ENCODE measurements around the gene RUNX2. TPM values are rescaled to one million over a fixed set of nuclear protein-coding genes. Genes with fewer than 3 reads are reported as not detected.

Gene RUNX2
- total and polyA plus RNA-seq, 2 donors (not counting 1 experiment from before 2014, with no cell fraction given), result 1.3 to 2.4 TPM

- POLR2A ChIA-PET, result no interaction called here
Observed at GRCh38 chr6:45574014-45574461, 245.9 kb downstream of the RUNX2 start.

DNA sequence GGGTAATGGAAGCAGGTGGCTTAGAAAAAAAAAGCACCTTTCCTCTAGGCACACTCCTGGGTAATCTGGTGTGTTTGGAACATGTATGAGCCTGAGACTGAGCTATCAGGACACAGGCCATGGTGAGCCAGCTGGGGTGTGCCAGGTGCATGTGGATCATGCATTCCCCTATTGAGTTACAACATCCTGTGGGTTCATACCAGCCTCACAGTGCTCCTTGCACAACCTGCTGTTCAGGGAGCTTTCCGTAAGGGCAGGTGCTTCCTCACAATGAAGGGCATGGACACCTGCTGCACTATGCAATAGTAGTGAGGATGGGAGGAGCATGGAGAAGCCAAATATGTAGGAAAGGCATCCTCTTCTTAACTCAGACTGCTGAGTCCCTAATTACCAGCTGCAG is 246.8 kb downstream of the RUNX2 start:
- H3K27ac ChIP-seq (ENCODE audit: low read length in 2 of 2), result no peak overlapping the region
- WGBS (ENCODE audit: insufficient coverage), result no CpG with 5 or more reads among the region's 1 CpG
- no peak overlapping the region for H3K9ac ChIP-seq (ENCODE audit: low read length)
- DNase-seq (no peak), ATAC-seq (ENCODE audit: low read depth) (no peak)
- no peak overlapping the region for H3K4me2 ChIP-seq (replicated peaks; ENCODE audit: low read depth, low read length, poor library complexity, severe bottlenecking)
- H3K79me2 ChIP-seq (ENCODE audit: control insufficient read depth, insufficient read depth, low read length), result no peaks in the 10 kb centered on the region
- Mint-ChIP-seq H3K27me3 (no peaks in the 10 kb centered on the region), H3K4me1 (peaks cover 2% of the 10 kb centered on the region), H3K27ac (no peak overlapping the region), H3K9me3 (ENCODE audit: insufficient read depth) (no peaks in the 10 kb centered on the region), H3K4me3 (no peak overlapping the region)
- H3K4me1 ChIP-seq (ENCODE audit: control insufficient read depth in 2 of 2, insufficient read depth in 2 of 2, low read length in 2 of 2), result no peaks in the 10 kb centered on the region
- H3K36me3 ChIP-seq (replicated peaks in 1 of 2; ENCODE audit: control extremely low read depth in 1 of 2, control insufficient read depth in 1 of 2, extremely low read depth in 1 of 2, insufficient read depth in 2 of 2, low read length in 1 of 2), result no peaks in the 10 kb centered on the region
- intact Hi-C loops (cut with micrococcal nuclease), result no loop called here
- POLR2A ChIA-PET, result no interaction called here
- H3K27me3 ChIP-seq (replicated peaks in 1 of 4; ENCODE audit: control extremely low read depth in 1 of 4, control insufficient read depth in 3 of 4, insufficient read depth in 4 of 4, low read length in 3 of 4), result no peaks in the 10 kb centered on the region
- no peak overlapping the region for H2AFZ ChIP-seq (ENCODE audit: insufficient read depth, low read depth, low read length, poor library complexity, severe bottlenecking)
- no peak for TF ChIP-seq EZH2 (IDR thresholded peaks at IDR 0.05; ENCODE audit: borderline replicate concordance, insufficient read depth, low read depth, low read length, poor library complexity, severe bottlenecking)
- TF ChIP-seq, protein P1, sequence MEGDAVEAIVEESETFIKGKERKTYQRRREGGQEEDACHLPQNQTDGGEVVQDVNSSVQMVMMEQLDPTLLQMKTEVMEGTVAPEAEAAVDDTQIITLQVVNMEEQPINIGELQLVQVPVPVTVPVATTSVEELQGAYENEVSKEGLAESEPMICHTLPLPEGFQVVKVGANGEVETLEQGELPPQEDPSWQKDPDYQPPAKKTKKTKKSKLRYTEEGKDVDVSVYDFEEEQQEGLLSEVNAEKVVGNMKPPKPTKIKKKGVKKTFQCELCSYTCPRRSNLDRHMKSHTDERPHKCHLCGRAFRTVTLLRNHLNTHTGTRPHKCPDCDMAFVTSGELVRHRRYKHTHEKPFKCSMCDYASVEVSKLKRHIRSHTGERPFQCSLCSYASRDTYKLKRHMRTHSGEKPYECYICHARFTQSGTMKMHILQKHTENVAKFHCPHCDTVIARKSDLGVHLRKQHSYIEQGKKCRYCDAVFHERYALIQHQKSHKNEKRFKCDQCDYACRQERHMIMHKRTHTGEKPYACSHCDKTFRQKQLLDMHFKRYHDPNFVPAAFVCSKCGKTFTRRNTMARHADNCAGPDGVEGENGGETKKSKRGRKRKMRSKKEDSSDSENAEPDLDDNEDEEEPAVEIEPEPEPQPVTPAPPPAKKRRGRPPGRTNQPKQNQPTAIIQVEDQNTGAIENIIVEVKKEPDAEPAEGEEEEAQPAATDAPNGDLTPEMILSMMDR (IDR thresholded peaks at IDR 0.05), result no peak
- no peaks in the 10 kb centered on the region for H3K9me3 ChIP-seq (ENCODE audit: control extremely low read depth in 1 of 3, control insufficient read depth in 2 of 3, insufficient read depth in 1 of 3, low read length in 2 of 3)
- no peaks in the 10 kb centered on the region for H4K20me1 ChIP-seq (ENCODE audit: control insufficient read depth, insufficient read depth, low read length, poor library complexity, severe bottlenecking)
- no peak overlapping the region for H3K4me3 ChIP-seq (ENCODE audit: control extremely low read depth in 1 of 5, extremely low read depth in 1 of 5, insufficient read depth in 1 of 5, low read depth in 2 of 5, low read length in 4 of 5)
- CTCF ChIA-PET, result interaction anchor here (0.6 kb wide), 1 partner anchor 14 kb away, joined by 3 read pairs; no protein-coding TSS in a partner anchor

More at GRCh38 chr6:45574014-45574461, 245.9 kb downstream of the RUNX2 start:
- H3K9me3 ChIP-seq (ENCODE audit: control extremely low read depth in 1 of 3, control insufficient read depth in 2 of 3, insufficient read depth in 1 of 3, low read length in 2 of 3), result no peaks in the 10 kb centered on the region
- ATAC-seq (ENCODE audit: low read depth) (no peak), DNase-seq (no peak)
- H3K36me3 ChIP-seq (replicated peaks in 1 of 2; ENCODE audit: control extremely low read depth in 1 of 2, control insufficient read depth in 1 of 2, extremely low read depth in 1 of 2, insufficient read depth in 2 of 2, low read length in 1 of 2), result no peaks in the 10 kb centered on the region
- TF ChIP-seq EZH2 (IDR thresholded peaks at IDR 0.05; ENCODE audit: borderline replicate concordance, insufficient read depth, low read depth, low read length, poor library complexity, severe bottlenecking), result no peak
- TF ChIP-seq, protein P1 (IDR thresholded peaks at IDR 0.05), result no peak
- H4K20me1 ChIP-seq (ENCODE audit: control insufficient read depth, insufficient read depth, low read length, poor library complexity, severe bottlenecking), result no peaks in the 10 kb centered on the region
- Mint-ChIP-seq H3K9me3 (ENCODE audit: insufficient read depth) (no peaks in the 10 kb centered on the region), H3K27me3 (no peaks in the 10 kb centered on the region), H3K27ac (no peak overlapping the region), H3K4me1 (peaks cover 2% of the 10 kb centered on the region), H3K4me3 (no peak overlapping the region)
- no peaks in the 10 kb centered on the region for H3K27me3 ChIP-seq (replicated peaks in 1 of 4; ENCODE audit: control extremely low read depth in 1 of 4, control insufficient read depth in 3 of 4, insufficient read depth in 4 of 4, low read length in 3 of 4)
- CTCF ChIA-PET, result interaction anchor here (0.7 kb wide), 1 partner anchor 987 kb away, joined by 4 read pairs; no protein-coding TSS in a partner anchor
- no peak overlapping the region for H2AFZ ChIP-seq (ENCODE audit: insufficient read depth, low read depth, low read length, poor library complexity, severe bottlenecking)
- H3K4me2 ChIP-seq (replicated peaks; ENCODE audit: low read depth, low read length, poor library complexity, severe bottlenecking), result no peak overlapping the region
- intact Hi-C loops (cut with micrococcal nuclease), result no loop called here
- no peak overlapping the region for H3K9ac ChIP-seq (ENCODE audit: low read length)
- H3K4me3 ChIP-seq (ENCODE audit: control extremely low read depth in 1 of 5, extremely low read depth in 1 of 5, insufficient read depth in 1 of 5, low read depth in 2 of 5, low read length in 4 of 5), result no peak overlapping the region
- H3K4me1 ChIP-seq (ENCODE audit: control insufficient read depth in 2 of 2, insufficient read depth in 2 of 2, low read length in 2 of 2), result no peaks in the 10 kb centered on the region
- no peaks in the 10 kb centered on the region for H3K79me2 ChIP-seq (ENCODE audit: control insufficient read depth, insufficient read depth, low read length)
- H3K27ac ChIP-seq (ENCODE audit: low read length in 2 of 2), result no peak overlapping the region
- WGBS (ENCODE audit: insufficient coverage), result 86% methylated on average over 6 of the region's 6 CpGs
